ENCODE measurements around the gene CTAG2.
"Not testable (repeated sequence)": the region's sequence is repeated elsewhere in the genome, so short reads cannot be mapped to it uniquely, and the experiment has no call there.

DNA sequence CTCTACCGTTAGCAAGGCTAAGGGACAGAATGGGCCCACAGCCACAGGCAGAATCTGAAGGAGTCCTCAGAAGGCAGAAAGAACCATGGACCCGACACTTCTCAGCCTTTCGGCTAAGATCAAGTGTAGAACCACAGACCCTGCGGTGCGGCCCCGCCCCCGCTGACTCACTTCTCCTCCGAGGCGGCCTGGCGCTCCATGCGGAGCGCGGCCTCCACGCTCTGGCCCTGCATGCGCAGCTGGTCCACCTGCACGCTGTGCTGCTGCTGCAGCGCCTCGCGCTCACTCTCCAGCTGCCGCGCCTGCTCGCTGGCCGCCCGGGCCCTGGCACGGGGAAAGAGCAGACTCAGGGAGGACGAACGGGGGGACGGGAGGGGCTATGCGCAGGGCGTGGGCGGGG, 9.7 kb downstream of the CTAG2 start:
- not testable (repeated sequence) for TF ChIP-seq CTCF (IDR thresholded peaks at IDR 0.05; ENCODE audit: low read length); EZH2 (IDR thresholded peaks at IDR 0.05; ENCODE audit: borderline replicate concordance, low read length)

All from OCI-LY1 (cell line).